A204.1 (cell line): ENCODE measurements around the gene INPP4A.

Experiments used
- FAIRE-seq: peaks from 2 replicates; lab custom pipeline; 2012; peaks lifted over from hg19 to GRCh38; lab: Jason Lieb, UNC

Gene INPP4A

DNA sequence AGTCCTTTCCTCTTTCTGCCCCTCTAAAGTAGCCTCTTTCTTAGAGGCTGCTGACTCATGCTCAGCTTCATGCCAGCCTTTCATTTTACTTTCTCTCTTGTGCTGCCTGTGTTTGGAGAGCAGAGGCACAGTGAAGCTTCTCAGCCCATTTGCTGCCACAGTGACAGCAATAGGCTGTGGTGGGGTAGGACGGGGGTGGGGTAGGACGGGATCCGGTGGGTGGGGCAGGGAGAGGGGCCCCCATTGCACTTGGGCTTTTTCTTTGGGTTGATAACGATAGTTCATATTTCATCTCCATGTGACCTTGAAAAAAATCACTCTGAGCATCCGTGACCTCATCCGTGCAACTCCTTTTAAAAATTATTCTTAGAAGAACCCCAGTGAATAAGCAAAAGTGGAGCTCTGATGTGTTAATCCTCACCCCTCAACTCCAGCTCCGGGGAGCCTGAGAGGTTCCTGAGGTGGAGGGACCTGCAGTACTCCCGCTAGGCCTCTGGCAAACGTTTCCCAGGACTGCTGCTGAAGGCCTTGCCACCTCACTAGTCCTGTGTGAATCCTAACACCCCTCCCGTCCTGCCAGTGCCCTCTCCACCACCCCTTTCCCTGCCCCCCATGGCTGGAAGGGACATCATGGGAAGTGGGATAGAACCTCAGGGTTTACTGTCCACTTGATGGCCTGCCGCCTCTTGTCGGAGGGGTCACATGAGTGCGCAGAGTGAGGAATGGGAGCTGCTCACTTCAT lies 70.8 kb downstream of the INPP4A start:
- no peak for FAIRE-seq

DNA sequence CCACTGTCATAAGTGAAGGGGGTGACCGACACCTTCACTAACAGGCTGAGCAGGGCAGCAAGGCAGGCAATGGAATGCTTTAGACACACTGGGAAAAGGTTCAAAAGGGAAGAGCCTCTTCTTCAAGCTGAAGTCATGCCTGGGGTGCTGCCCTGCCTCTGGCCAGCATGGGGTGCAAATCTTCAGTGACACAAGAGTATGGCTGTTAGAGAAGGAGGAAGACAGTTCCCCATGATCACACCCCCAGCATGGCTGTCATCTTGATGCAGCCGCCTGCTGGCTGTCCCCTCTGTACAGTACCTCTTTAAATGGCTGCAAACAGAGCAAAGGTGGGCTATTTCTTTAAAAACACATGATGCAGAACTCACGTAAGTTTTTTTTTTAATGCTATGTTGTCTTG lies 71.9 kb downstream of the INPP4A start:
- no peak for FAIRE-seq

DNA sequence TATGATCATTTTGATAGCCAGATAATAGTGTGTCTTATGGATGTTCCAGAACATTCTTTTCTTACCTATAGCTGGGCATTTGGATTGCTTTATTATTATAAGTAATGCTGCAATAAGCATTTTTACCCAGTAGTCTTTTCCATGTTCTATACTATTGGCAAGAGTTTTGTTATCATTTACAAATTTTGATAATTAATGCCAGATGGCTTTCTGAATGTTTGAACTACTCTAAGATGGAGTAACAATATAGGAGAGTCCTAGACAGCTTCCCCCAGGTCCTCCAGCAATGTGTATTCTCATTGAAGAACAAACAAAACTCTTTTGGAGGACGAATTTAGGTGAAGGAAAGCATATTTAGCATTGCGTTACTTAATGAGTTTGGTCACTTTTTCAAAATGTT lies 73.0 kb downstream of the INPP4A start:
- FAIRE-seq: no peak

DNA sequence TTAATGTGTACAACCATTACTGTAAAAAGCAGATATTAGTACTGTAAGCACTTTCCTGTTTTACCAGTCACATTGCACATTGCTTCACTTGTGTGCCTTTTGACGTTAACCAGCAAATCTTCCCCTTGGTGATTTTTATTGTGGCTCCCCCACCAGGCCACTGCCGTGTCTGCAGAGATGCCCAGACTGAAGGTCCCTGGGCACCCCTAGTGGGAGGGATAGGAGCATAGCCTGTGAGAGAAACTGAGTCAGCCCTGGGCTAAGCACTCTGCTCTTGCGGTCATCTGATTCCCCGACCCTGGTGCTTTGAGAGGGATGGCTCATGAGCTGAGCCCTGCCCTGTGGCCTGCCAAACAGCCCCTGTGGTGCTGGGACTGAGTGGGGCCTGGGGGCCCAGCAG lies 73.4 kb downstream of the INPP4A start:
- FAIRE-seq: no peak

DNA sequence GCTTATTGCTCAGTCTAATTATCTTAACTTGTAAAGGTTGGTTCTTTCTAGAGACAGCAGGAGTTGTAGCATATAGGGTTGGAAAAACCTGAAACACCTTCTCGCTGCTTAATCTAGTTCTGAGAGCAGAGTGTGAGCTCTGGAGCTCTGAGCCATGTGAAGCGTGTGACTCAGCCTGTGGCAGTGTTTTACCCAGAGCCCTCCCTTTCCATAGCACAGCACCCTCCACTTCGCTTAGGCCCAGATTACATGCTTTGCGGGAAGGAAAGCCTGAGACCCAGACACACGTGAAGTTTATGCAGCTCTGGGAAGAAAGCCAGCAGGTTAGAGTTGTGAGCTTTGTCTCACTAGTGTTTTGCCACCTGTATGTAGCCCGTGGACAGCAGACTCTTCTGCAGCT lies 74.5 kb downstream of the INPP4A start:
- FAIRE-seq: no peak

DNA sequence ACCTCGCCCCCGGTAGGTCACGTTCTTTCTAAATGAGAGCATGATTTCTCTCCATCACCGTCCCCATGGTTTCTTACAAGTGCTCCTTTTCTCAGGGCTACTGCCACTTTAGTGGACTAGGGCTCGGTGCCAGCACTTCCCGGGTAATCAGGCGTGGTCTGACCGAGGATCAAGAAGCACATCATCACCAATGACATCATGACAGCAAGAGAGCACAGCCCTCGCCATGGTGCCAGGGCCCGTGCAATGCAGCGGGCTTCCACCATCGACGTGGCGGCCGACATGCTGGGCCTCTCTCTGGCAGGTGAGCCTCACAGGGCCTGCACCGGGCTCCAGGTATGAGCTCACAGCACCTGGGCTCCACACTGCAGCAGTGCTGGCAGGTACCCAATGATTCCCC lies 75.2 kb downstream of the INPP4A start:
- FAIRE-seq: no peak

DNA sequence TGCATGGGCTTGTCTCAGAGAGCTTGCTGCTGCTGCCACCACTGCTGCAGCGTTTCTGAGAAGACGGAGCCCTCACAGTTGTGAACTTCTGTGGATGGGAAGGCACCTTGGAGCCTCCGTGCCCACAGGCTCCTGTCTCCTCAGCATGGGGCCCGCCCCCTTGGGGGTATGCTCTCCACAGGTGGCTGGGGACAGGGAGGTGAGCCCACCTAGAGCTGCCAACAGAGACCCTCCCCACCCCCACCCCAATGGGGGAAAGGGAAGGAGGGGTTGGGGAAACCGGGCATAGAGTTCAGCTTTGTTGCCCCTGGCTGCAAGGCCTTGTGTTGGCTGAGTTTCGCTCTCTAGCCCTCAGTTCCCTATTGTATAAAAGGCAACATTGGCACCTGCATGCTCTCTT lies 76.1 kb downstream of the INPP4A start:
- FAIRE-seq: no peak

DNA sequence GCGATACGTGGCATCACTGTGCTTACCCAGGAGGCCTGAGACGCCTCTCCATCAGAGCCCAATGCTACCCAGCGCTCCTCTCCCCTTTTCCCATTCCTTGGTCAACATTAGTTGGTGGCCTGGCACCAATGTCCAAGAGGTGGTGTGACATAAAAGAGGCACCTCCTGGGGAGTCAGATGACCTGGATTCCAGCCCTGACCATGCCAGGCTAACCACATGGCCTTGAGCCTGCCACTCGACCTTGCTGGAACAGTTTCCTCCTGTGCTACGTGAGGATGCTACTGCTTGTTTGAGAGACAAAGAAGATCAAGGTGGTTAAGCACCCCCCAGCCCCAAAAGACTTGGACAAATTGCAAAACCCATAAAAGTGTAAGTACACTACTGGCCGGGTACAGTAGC lies 76.6 kb downstream of the INPP4A start:
- no peak for FAIRE-seq

DNA sequence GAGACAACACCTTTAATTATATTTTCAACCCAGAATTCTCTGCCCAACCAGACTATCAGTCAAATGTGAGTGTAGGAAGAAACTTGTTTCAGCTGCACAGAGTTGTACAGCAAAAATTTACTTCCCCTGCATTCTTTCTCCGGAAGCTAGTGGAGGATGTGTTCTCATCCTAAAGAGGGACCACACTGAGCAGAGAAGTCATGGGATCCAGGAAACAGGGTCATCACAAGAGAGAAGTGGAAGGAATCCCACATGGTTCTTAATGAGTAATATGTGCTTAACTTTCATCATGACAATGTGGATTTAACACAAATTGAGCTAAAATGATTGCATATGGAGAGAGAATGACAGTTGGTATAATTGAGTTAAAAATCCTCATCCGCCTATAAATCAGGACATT lies 78.2 kb downstream of the INPP4A start:
- FAIRE-seq: no peak

DNA sequence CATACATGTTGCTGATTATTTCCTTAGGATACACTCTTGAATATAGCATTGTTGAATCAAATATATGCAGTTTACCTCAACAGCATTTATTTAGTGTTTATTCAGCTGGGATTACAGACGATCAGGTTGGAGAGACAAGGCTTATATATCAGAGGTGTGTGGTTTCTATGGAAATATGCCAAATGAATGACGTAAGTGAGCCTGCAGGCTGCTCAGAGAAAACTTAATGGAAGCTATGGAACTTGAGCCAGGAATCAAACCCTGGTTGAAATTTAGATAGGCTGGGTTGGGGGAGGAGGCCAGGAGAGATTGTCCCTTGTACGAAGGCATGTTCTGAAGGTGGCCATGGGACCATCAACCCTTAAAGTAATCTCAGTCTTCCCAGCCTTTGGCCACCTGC lies 79.5 kb downstream of the INPP4A start:
- no peak for FAIRE-seq

DNA sequence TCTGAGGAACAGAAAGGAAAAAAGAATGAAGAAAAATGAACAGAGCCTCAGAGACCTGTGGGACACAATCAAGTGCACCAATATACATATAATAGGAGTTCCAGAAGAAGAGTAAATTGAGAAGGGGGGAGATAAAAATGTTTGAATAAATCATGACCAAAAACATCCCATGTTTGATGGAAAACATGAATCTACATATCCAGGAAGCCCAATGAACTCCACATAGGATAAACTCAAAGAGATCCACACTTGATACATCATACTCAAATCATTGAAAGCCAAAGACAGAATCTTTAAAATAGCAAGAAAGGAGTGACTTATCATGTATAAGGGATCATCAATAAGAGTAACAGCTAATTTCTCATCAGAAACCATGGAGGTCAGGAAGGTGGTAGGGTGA lies 83.7 kb downstream of the INPP4A start:
- no peak for FAIRE-seq

DNA sequence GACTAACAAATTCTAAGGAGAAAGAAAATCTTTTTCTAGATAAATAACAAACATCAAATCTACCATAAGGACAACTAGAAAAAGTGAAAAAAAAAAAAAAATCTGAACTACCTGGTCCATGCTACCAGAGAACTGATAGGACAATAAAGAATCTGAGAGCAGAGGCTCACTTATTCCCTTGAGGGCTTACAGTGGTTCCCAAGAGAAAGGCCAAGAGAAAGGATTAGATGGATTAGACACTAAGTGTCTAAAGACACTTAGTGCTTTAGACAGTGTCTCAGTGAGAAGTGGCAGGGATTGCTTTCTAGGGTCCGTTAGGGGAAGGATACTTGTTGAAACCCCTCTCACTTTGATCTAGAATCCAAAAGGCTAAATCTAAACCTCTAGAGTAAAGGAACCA lies 85.5 kb downstream of the INPP4A start:
- no peak for FAIRE-seq

DNA sequence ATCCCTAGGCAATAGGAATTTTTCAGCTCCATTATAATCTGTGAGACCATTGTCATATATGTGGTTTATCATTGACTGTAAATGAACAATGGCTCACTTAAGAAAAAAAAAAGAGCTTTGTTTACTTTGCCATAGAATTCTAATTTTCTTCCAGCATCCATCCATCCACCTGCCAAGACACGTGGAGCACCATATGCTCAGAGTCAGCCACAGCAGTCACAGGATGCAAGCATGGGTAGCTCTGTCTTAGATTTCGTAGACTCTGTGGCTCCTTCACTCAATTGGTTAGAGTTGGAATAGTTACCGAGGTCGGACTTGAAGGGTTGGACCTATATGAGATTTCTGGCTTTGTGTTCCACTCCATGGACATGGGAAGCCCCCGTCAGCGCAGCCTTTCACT lies 88.1 kb downstream of the INPP4A start:
- FAIRE-seq: no peak

DNA sequence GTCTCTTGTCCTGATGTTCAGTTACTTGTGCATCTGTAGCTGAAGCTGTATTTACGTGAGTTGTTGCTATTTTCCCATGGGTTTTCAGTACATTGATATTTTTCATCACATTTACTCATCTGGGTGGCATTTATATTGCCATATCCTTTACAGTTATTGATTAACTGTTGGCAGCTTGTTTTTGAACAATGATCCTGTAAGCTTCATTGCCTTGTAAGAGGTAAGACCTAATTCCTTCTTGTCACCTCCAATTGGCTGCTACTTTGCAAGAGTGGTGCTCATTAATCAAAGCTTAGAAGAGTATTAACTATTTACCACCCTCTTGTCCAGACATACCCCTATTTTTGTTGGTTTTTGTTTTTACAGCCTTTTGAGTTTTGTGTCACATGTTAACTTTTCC lies 88.9 kb downstream of the INPP4A start:
- FAIRE-seq: no peak

DNA sequence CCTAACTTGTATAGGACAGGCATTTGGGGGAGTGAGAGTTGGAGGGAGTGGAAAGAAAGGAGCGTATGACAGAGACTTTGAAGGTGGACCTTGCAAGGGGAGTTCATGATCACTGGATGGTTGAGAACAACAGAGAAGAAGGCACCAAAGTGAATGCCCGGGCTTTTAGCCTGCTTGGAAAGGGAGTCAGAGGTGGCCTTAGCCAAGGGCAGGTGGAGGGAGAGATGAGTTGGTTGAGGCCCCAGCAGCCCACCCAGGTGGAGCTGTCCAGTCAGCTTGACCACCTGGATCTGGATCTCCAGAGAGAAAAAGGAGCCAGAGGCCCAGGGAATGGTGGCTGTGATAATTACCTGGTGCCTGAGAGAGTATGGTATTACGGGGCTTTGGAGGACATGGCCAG lies 90.1 kb downstream of the INPP4A start:
- no peak for FAIRE-seq

DNA sequence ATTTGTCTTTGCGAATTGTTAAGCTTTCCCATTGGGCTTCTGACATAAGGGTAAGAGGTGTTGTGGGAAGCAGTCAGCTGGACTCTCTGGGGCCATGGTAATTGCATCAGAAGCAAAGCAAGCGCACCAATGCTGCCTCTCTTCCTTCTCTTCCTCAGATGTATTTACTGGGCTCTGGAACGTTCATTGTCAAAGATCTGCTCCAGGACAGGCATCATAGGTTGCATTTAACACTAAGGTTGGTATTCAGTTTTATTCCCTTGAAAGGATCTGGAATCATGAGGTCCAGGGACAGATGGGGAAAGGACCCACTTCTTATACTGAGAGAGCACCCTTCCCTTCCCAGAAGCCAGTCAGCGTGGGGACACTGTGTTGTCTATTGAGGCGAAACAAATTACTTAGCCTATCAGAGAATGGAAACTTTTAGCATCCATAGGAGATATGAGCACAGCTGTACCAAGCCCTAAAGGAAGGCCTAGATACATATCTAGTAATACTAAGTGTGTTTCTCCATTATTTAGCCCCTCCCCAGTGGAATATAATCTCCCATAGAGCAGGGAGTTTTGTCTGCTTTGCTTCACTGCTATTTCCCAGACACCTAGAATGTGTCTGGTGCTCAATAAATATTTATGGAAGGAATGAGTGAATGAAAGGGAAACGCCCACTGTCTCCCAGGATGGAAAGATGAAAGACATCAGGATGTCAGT lies 91.5 kb downstream of the INPP4A start:
- no peak for FAIRE-seq

DNA sequence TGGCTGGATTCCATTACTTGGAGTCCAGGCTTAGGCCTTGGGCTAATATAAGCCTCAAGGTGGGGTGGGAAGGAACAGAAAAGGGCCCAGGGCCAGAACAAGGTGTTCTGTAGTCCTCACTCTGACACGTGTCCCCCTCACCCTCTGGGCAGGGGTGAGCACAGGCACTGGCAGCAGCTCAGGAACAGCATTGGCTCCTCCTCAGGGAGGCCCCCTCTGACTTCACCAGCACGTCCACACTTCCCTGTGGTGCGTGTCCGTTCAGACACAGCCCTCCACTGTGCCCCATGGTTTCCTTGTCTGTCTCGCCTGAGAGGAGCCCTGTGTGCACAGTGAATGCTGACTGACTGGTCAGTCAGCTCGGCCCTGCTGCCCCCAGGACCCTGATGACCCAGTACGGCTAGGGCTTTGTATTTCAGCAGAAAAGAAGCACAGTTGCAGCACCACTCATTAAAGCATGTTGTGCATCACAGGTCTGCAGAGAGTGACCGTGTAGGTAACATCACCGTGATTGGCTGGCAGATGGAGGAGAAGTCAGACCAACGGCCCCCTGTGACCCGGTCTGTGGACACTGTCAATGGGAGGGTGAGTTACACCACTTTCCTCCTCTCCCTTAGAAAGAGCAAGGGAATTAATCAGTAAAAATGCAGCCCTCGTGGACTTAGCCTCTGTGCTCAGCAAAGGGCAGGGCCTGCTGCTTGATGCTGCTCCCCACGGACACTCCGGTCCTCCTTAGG lies 92.9 kb downstream of the INPP4A start:
- FAIRE-seq: no peak

DNA sequence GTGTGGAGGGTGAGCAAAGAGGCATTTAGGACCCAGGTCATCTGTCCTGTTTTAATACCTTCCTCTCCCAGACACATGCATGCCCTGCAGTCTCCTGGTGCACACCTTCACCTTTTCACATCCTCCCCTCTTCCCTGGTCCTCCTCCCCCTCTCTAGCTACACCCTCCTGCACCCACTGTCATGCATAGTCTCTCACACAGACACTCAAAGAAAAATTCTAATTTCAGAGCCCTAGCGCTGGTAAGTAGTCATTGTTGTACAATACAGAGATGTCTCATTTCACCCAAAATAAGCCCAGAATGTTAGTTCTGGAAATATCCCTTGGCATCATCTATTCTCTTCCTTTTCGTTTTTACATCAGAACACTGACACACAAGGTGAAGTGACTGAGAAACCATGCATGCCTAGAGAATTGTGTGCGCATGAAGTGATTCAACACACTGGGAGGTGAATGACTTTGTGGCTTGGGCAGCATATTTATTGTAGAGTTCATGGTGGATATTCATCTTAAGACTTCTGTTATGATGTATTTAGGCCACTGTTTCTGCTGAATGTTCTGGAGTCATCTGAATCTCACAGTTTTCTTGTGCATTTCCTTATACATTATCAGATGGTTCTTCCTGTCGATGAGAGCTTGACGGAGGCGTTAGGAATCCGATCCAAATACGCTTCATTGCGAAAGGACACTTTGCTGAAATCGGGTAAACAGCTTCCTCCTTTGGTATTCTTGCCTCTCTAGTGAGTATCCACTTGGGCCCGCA lies 93.8 kb downstream of the INPP4A start:
- no peak for FAIRE-seq

DNA sequence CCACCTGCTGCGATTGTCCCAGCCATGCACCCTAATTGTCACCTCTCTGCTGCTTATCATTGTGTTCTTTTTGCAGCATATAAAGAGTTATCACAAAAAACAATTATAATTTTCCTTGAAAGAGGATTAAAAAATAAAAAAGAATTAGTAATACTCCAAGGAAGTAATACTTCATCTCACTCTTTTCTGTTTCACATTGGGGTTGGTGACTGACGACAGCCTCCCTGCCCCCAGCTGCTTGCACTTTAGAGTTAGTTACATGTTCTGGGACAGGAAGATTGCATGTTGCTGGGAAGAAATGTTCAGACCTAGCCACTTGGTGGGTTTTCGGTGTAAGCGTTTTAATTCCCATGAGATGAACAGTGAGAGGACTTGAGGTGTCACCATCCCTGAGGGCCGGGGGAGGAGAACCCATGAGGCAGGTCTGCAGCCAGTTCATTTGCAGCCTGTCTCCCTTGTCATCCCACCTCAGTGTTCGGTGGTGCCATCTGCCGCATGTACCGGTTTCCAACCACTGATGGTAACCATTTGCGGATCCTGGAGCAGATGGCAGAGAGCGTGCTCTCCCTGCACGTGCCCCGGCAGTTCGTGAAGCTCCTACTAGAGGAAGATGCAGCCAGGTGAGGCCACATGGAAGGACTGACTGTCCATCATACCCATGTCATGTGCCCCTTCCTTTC lies 94.5 kb downstream of the INPP4A start:
- FAIRE-seq: no peak

DNA sequence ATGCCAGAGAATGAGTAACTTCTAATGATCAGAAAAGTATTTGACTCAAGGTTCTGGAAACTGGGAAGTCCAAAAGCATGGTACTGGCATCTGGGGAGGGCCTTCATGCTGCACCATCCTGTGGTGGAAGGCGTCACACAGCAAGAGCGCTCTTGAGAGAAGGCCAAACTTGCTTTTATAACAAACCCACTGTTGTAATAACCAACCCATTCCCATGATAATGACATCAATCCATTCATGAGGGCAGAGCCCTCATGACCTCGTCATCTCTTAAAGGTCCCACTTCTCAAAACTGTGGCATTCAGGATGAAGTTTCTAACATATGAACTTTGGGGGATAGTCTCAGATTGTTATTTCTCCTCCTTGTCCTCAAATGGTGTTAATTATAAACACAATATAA lies 95.9 kb downstream of the INPP4A start:
- FAIRE-seq: no peak

DNA sequence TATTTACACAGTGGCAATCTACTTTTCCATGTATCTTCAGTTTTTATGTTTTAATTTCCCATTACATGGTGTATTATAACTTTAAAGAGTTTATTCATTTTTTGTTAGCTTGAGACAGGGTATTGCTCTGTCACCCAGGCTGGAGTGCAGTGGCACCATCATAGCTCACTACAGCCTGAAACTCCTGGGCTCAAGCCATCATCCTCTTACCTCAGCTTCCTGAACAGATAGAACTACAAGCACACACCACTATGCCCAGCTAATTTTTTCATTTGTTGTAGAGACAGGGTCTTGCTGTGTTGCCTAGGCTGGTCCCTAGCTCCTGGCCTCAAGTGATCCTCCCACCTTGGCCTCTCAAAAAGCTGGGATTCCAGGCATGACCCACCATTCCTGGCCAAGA lies 96.8 kb downstream of the INPP4A start:
- FAIRE-seq: no peak

DNA sequence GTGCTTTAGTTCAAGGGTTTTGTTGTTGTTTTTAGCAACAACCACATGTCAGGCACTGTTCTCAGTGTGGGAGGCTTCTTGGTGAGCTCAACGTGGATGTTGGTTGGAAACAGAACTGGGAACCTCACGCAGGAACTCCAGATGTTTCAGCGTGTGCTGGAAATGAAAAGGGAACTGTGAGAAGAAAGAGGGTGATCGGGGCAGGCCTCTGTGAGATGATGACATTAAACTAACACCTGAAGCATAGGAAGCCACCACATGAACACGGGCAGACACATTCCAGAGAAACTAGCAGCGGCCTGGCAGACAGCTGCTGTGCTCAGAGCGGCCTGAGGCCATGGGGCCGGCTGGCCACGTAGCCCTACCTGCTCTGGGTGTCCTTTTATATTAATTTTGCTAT lies 97.2 kb downstream of the INPP4A start:
- no peak for FAIRE-seq
